ENCODE measurements around the gene HBB.

DNA sequence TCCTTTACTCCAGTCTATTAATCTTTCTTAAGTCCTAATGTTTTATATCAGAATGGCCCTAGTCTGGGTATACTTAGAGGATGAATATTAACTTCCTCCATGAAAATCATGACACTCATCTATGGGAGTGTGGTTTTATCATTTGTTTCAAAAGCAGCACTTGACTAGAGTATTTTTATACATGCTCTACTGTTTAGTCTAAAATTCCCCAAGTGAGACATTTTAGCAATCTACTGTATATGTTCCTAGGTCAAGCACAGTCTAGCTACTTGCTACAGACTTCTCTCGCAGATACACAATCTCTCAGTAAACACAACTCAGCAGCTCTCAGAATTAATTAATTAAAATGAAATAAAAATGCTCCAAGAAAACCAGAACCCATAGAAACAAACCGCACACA lies 2.9 kb upstream of the HBB start:
- TF ChIP-seq, protein P1, sequence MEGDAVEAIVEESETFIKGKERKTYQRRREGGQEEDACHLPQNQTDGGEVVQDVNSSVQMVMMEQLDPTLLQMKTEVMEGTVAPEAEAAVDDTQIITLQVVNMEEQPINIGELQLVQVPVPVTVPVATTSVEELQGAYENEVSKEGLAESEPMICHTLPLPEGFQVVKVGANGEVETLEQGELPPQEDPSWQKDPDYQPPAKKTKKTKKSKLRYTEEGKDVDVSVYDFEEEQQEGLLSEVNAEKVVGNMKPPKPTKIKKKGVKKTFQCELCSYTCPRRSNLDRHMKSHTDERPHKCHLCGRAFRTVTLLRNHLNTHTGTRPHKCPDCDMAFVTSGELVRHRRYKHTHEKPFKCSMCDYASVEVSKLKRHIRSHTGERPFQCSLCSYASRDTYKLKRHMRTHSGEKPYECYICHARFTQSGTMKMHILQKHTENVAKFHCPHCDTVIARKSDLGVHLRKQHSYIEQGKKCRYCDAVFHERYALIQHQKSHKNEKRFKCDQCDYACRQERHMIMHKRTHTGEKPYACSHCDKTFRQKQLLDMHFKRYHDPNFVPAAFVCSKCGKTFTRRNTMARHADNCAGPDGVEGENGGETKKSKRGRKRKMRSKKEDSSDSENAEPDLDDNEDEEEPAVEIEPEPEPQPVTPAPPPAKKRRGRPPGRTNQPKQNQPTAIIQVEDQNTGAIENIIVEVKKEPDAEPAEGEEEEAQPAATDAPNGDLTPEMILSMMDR (IDR thresholded peaks at IDR 0.05), result no peak
- no peak for TF ChIP-seq POLR2A (IDR thresholded peaks at IDR 0.05)
- TF ChIP-seq POLR2AphosphoS5 (IDR thresholded peaks at IDR 0.05), result no peak
- no peak for TF ChIP-seq EP300 (IDR thresholded peaks at IDR 0.05; ENCODE audit: low read depth)

Measured in transverse colon (tissue), 4 donors.